EL (cell line): ENCODE data around the gene TBCC.
A peak's percentile ranks its signal among the peaks of the same experiment; 100 is the strongest.
"Not testable (repeated sequence)": the region's sequence is repeated elsewhere in the genome, so short reads cannot be mapped to it uniquely, and the experiment has no call there.

Experiments used
- DNase-seq: peaks from one replicate; pipeline ENCODE4 v3.0.0-alpha.2; 2016

TBCC gene

DNA sequence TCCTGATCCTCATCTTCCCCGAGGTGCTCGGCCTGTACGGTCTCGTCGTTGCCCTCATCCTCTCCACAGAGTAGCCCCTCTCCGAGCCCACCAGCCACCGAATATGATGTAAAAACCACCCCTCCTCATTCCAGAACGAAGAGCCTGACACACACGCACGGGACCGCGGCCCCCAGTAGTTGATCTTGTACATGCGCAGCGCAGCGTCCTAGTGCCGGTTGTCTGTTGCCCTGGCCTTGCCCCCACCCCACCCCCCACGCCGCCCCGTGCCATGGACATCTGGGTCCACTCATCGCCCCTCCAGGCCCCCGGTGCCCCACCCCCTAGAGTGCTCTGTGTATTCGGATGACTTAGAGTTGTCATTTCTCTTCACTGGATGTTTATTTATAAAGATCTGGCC is 18.3 kb downstream of the TBCC start:
- DNase-seq, result no peak

DNA sequence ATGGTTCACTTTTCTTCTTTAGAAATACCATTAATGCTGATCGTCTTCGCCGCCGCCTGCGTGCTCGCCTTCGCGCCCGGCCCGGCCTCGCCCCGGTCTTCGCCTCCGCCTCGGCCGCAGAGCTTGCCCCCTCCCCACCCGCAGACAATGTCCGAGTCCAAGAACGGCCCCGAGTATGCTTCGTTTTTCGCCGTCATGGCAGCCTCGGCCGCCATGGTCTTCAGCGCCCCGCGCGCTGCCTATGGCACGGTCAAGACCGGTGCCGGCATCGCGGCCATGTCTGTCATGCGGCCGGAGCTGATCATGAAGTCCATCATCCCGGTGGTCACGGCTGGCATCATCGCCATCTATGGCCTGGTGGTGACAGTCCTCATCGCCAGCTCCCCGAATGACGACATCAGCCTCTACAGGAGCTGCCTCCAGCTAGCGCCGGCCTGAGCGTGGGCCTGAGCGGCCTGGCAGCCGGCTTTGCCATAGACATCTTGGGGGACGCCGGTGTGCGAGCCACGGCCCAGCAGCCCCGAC is 18.8 kb downstream of the TBCC start:
- peak; percentile 41 for DNase-seq

DNA sequence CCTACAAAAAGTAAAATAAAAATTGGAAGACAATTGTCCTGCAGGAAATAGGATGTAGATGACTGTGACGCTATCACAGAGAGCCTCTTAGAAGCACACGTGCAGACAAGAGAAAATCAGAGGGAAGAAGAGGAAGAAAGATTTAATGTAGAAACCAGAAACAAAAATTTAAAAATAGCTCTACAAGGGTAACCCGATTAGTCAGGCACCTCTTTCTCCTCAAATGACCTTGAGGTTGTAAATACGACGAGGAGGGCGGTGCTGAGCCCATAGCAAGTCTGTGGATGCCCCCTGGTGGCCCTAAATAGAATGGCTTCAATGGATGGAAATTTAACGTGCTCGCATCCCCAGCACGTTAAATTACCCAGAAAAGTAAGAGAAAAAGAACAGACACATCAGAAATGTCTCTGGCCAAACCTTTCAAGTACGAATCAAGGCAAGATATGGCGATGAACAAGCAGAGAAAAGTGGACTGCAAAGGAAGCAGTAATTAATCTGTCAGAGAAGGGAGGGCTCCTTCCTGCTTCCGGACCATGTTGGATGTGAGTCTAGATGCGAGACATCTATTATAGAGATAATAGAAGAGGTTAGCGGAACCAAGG is 19.3 kb downstream of the TBCC start:
- peak; percentile 88 for DNase-seq

DNA sequence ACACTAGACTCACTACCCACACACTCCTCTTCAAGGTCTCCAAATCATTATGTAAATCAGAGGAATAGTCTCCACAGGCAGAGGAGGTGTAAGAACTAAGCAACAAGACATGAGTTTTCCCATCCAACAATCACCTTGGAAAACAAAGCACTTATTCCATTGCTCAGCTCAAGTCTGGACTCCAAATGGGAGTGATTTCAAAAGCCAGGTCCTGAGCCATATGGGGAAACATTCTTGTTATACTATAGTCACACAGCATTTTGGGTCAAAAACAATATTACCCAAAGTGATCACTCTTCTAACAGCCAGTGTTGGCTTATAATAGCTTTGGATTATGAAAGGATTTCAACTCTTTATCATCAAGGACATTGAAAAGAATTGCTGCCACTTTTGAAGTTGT is 19.9 kb downstream of the TBCC start:
- no peak for DNase-seq

DNA sequence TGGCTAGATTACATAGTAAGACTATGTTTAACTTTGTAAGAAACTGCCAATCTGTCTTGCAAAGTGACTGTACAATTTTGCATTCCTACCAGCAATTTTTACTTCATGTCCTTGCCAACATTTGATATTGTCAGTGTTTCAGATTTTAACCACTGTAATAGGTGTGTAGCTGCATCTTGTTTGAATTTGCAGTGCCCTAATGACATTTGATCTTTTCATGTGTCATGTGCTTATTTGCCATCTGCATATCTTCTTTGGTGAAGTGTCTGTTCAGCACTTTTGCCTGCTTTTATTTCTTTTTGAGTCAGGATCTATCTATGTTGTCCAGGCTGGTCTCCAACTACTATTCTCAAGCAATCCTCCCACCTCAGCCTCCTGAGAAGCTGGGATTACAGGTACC is 21.1 kb downstream of the TBCC start:
- no peak for DNase-seq

DNA sequence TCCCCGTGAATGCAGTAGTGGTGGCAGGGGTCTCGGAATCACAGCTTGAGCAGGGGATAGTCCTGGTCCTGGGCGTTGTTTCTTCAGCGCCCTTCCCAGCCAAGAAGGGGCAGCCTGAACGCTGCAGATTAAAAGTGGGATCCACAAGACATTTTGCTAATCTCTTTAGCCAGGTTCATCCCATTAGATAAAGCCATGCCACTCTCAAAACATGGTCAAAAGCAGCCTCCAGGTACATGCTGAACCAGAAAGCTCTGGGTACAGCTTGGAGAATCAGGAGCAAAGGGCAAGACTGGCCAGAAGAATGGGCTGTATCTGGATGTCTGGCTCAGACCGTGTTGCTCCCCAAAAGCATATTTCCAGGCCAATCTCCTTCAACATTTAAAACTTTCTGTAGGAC is 23.4 kb downstream of the TBCC start, which contains the start of gene PRPH2:
PRPH2 (minus strand) TSS at position 101 of the 400 bp plus-strand sequence. CDS start 263 bp downstream, outside the sequence.
- DNase-seq, result no peak

DNA sequence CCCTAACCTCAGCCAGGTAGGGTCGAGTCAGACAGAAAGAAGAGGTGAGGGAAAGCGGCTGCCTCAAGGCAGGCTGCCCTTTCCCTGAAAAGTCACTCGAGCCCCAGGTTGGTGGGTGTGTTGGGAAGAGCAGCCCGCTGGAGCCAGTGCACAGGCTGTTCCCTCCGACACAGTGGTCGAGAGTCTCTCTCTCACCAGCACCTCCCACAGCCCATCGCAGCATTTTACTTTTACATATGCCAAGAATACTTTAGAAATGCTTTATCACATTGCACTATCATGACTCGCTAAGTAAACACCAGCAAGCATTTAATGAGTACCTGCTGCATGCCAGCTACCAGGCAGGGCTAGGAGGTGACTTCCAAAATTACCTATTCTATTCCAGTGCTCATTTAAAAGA is 25.2 kb downstream of the TBCC start:
- peak; percentile 49 for DNase-seq

DNA sequence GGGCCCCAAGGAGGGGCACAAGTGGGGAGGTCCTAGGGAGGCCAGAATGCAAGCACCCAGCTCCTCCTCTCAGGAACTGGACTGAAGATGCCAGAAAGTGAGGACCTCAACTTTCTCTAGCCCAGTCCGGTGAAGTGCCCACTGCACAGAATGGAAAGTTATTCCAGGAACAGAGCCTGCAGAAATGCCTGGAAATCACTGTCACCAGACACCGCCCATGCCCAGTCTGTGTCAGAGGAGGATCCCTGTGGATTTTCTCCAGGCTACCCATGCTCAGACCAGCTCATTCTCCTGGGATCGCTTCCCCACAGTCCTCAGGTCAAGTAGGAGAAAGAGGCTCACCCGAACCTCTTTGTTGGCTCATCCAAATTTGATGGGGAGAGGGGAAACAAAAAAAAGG is 30.0 kb downstream of the TBCC start:
- no peak for DNase-seq

DNA sequence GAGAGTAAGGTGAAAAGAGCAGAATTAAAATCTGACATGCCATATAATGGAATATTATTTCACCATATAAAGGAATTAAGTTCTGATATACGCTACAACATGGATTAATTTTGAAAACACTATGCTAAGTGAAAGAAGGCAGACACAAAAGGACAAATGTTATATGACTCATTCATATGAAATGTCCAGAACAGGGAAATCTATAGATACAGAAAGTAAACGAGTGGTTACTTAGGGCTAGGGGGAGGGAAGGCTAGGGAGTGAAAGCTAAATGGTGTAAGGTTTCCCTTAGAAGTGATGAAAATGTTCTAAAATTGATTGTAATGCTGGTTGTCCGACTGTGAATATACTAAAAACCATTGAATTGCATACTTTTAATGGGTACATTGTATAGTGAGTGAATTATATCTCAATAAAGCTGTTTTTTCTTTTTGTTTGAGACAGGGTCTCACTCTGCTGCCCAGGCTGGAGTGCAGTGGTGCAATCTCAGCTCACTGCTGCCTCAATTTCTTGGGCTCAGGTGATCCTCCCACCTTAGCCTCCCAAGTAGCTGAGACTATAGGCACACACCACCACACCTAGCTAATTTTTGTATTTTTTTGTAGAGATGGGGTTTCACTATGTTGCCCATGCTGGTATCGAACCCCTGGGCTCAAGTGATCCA is 31.7 kb downstream of the TBCC start:
- peak; percentile 59 for DNase-seq

DNA sequence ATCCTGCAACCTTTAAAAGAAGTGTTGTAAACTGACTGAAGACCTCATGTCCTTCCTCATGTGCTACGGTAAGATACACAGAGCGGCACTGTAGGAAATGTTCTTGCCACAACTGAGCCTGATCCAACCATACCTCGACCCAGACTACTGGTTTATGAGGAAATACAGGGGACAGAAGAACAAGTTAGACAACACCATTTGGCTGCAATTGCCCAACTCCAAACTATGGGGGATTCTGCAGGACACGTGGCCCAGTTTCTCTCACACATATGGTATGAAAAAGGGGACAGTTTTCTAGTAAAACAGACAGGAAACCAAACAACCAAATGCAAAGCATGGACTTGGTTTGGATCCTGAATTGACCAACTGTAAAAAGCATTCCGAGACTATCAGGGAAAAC is 34.0 kb downstream of the TBCC start:
- no peak for DNase-seq

DNA sequence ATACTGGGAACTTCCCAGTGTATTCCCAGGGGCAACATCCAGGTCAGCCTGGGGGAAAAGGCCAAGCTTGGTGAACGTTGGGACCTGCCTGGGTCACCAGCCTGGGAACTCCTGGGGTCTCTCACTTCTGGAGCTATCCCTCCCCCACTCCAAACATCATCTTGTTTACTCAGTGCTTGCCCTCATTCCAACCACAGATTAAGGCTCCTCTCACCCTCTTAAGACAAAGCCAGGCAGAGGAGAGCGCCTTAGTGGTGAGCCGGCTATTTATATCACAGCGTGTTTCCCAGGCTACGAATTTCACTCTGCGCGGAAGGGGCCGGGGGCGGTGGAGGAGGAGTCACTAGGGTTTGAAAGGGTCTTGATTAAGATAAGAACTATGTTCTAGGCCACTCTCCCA is 35.6 kb downstream of the TBCC start:
- no peak for DNase-seq

DNA sequence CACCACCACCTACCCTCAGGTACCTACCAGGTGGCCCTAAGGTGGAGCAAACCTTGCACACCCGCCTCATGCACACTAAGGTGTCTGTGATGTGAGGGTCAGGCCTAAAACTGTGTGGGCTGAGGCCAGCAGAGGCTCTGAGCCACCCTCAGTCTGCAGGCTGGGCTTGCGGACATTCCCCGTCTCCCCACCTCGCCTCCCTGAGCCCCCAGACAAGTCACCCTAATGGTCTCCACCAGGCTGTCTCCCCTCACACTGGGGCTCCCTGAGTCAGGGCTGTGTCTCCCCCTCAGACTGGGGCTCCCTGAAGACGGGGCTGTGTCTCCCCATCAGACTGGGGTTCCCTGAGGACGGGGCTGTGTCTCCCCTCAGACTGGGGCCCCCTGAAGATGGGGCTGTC is 36.0 kb downstream of the TBCC start:
- no peak for DNase-seq

DNA sequence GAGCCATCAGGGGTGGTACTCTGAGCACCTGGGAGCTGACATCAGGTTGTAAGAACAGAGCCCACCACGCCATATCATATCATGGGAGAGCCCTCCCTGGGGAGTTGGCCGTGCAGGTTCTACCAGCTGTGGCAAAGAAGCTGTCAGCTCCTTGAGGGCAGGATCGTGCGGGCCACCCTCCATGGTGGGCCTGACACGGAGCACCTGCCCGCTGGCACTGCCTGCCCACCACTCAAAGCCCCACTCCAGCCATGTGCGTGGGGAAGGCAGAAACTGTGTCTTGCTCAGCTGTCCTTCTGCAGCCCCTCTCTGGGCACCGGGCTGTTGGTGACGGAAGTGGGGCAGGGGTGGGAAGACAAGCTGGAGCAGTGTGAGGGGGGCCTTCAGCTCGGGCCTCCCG is 37.8 kb downstream of the TBCC start:
- no peak for DNase-seq

DNA sequence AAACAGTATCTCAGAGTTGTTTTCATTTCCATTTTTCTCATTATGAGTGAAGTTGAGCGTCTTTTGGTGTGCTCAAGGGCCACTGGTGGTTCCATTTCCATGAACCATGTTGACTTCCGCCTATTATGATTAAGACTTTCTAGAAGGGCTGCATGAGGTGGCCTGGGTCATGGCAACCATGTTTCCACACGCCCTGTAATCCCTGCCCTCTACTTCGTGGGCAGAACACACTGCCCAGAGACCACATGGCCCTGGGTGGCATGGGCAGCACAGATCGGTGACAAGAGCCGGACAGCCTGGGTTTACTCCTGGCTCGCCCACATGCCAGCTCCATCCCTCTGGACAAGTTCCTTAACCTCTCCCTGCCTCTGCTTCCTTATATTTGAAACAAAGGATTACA is 38.3 kb downstream of the TBCC start:
- DNase-seq, result no peak

DNA sequence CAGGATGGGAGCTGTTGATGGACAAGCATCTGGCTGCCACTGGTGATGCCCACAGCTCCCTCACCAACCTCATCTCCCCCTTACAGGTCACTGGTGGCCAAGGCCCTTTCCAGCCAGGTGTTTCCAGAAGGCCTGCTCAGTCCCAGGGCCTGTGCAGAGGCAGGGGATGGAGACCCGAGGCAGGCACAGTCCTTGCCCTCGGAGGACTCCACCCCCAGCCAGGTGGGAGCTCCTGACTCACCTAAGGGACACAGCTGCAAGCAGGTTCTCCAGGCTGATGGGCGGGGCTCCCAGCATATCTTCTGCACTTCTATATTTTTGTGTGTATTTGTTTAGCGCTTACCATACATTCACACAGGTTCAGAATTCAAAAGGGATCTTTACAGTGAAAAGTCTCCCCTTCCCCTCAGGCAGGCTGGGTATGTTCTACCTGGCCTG is 40.9 kb downstream of the TBCC start:
- DNase-seq, result no peak

DNA sequence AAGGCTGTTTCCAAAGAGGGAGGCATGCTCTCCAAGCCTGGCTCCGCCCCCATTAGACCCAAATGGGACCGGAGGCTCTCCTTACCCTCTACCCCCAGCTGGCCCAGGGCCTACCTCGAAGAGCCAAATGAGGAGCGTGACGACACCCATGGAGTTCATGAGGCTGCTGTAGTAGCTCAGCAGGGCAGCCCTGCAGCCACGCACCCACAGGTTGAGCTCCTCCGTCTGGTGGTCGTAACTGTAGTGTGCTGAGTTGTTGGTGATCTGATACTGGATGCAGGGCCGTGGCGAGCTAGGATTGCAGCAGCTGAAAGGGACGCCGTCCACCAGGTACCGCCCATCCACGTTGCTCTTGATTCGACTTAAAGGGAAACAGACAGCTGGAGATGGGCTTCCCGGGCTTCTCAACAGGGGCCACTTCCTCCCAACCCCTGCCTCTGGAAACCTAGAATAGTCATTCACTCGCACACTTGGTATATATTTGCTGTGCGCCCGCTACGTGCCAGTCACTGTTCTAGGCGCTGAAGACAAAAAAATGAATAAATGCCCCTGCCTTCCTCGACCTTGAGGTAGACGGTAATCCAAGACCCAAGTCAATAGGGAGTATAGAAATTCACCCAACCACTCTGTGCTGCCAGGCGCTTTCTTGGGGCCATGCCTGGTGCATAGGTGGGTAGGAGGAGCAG is 41.5 kb downstream of the TBCC start:
- DNase-seq, result no peak

DNA sequence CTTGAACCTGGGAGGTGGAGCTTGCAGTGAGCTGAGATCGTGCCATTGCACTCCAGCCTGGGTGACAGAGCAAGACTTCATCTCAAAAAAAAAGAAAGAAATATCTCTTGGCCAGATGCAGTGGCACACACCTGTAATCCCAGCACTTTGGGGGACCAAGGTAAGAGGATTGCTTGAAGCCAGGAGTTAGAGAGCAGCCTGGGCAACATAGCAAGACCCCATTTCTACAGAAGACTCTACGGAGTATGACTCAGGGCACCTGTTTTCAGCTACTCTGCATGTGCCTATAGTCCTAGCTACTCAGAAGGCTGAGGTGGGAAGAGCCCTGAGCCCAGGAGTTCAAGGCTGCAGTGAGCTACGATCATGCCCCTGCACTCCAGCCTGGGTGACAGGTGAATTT is 43.1 kb downstream of the TBCC start:
- not testable (repeated sequence) for DNase-seq

DNA sequence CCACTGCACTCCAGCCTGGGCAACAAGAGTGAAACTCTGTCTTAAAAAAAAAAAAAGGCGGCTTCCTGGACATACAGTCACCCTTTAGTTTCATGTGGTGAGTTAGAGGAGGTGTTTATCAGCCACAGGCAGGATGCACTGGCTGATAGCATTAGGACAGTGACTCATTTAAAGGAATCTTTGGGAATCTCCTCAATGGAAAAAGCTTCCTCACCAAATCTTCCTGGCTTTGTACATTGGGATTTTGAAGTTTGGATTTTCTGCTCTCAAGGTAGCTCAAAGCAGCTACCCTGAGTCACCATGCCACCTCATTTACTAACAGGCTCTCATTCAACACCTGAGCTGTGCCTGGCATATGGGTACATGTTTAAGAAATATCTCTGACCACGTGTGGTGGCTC is 43.7 kb downstream of the TBCC start:
- peak; percentile 85 for DNase-seq

DNA sequence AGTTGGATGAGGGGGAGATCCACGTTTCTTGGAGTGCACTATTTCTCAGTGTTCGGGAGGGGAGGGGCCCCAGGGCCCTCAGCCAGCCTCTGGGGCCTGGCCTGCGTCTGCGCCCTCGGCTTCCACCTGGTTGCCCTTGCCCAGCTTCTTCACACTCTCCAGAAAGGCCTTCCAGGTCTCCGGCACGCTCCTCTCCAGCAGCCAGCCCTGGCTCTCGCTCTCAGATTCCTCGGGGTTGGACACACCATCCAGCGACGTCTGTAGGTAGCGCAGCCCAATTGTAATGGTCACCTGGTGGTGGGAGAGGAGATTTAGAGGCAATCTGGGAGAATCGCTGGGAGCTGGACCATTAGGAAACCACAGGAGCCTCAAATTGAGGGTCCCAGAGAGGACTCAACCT is 47.7 kb downstream of the TBCC start:
- DNase-seq, result no peak

DNA sequence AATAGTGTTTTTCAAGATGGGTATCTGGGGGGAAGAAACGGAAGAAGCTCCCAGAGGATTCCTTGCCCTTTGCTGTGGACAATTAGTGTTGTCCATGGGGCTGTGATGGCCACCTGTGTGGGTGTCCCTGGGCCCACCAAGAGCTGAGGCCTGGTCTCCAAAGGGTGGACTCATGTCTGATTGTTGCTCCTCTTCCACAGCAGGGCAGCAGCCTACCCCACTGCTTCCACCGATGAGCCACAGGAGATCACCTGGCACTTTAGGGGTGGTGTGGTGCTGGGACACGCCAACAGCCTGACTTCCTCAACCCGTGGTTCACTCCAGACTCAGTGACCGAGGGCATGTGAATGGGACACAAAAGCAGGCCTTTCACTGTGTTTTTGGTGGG is 48.6 kb downstream of the TBCC start:
- no peak for DNase-seq

DNA sequence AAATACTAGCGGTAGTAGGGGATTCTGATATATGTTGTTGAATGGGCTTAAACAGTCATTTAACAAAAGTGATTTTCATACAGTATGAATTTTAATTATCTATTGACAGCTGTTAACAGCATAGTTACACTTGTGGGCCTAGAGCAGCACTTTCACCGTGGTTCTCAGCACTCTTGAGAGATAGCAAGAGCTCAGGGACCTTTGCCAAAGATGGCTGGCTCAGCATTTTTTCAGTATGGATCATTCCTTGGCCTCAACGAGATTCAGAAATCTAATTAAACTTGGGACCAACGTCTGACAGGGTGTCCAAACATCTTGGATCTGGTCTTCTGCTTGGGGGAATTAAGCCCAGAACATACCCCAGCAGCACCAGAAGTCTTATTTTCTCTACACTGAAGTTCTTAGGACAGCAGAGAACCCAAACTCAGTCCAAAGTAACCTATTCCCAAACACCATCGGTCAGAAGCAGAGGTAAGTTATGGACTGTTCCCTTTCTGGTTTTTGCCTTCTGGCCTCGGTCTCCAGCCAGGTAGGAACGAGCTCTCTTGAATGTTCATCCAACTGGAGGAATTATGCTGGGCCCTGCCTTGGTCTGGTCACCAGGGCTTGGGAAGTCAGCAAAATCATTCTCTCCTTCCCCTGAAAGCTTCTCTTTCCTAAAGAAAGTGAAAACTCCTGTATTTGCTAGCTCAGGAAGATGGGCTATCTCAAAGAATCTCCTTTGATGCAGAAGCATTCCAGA is 49.2 kb downstream of the TBCC start:
- peak; percentile 53 for DNase-seq

DNA sequence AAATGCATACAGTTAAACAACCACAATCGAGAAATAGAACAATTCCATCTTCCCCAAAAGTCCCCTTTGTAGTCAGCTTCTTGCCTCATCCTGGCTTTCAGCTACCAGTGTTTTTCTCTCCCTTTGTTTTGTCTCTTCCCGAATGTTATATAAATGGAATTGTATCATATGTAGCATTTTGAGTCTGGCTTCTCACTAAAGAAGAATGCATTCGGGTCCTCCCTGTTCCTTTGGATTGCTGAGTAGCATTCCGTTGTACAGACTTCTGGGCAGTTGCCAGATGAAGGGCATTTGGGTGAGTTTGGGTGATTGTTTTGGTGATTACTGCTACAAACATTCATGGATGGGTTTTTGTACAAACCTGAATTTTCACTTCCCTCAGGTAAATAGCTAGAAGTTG is 51.3 kb downstream of the TBCC start:
- peak; percentile 84 for DNase-seq
